H1 (cell line): ENCODE data around the gene MTMR1. TPM values are rescaled to one million over a fixed set of nuclear protein-coding genes. Genes with fewer than 3 reads are reported as not detected.

ENCODE experiments used
- CTCF ChIA-PET: fragments of 300-600 bp; sonication (Branson Sonifier 250); formaldehyde crosslinking; loops from one replicate; lab custom pipeline; 2021; ENCODE audit not compliant: partially characterized antibody; lab: Charles Lee
- POLR2A ChIA-PET: fragments of 300-600 bp; sonication (Branson Sonifier 250); formaldehyde crosslinking; loops from one replicate; lab custom pipeline; 2021; ENCODE audit warnings: inconsistent platforms; ENCODE audit not compliant: partially characterized antibody; lab: Charles Lee
- DNase-seq, 2 experiments: peaks; one replicate each; pipeline versions ENCODE4 v3.0.0 to v3.0.0-alpha.2; 2010 to 2022; ENCODE audit warnings: low spot score in 2 of 2, low read depth in 1 of 2, mixed read lengths in 1 of 2
- FAIRE-seq: peaks from 2 replicates; lab custom pipeline; 2011; peaks lifted over from hg19 to GRCh38; lab: Jason Lieb, UNC
- H2AFZ ChIP-seq: 2 replicates; pipeline ENCODE4 v1.8.1; 2012; ENCODE audit warnings: low read length, inconsistent platforms
- H2AK5ac ChIP-seq: 2 replicates; pipeline ENCODE4 v1.6.1; 2013; ENCODE audit warnings: low read depth, low read length
- H2BK120ac ChIP-seq: replicated peaks from 2 replicates; pipeline ENCODE3; 2013; ENCODE audit warnings: low read depth, low read length, inconsistent platforms
- H2BK12ac ChIP-seq: 2 replicates; pipeline ENCODE4 v1.6.1; 2013; ENCODE audit warnings: low read depth, low read length
- H2BK15ac ChIP-seq: 2 replicates; pipeline ENCODE4 v1.6.1; 2013; ENCODE audit warnings: low read length
- H2BK20ac ChIP-seq: 2 replicates; pipeline ENCODE4 v1.6.1; 2013; ENCODE audit warnings: low read length
- H2BK5ac ChIP-seq: 2 replicates; pipeline ENCODE4 v1.6.1; 2013; ENCODE audit warnings: low read depth, low read length
- H3K14ac ChIP-seq: 2 replicates; pipeline ENCODE4 v1.6.1; 2013; ENCODE audit warnings: inconsistent platforms; ENCODE audit not compliant: insufficient read length
- H3K18ac ChIP-seq: 2 replicates; pipeline ENCODE4 v1.6.1; 2013; ENCODE audit warnings: low read length; ENCODE audit errors: extremely low read depth
- H3K23ac ChIP-seq: 2 replicates; pipeline ENCODE4 v1.6.1; 2013; ENCODE audit warnings: inconsistent platforms; ENCODE audit not compliant: insufficient read length
- H3K23me2 ChIP-seq: 2 replicates; pipeline ENCODE4 v1.6.1; 2013; ENCODE audit warnings: low read depth, low read length
- H3K27ac ChIP-seq: 2 replicates; pipeline ENCODE4 v1.6.1; 2011; ENCODE audit warnings: low read depth, low read length, inconsistent platforms
- H3K27me3 ChIP-seq, 4 experiments: replicated peaks in 1 of 4; 1 replicate in 1 of 4; 2 replicates in 3 of 4; pipeline versions ENCODE4 v1.6.1 to v1.8.1; 2011 to 2013; ENCODE audit warnings: low read length in 3 of 4, mild to moderate bottlenecking in 3 of 4, inconsistent platforms in 2 of 4, mixed read lengths in 2 of 4, moderate library complexity in 1 of 4; ENCODE audit not compliant: control insufficient read depth in 3 of 4, insufficient read depth in 3 of 4; ENCODE audit errors: extremely low read depth in 1 of 4
- H3K36me3 ChIP-seq, 4 experiments: 2 replicates each; pipeline versions ENCODE4 v1.6.1 to v1.8.1; 2011 to 2013; ENCODE audit warnings: mild to moderate bottlenecking in 4 of 4, low read length in 3 of 4, moderate library complexity in 2 of 4, control low read depth in 1 of 4, inconsistent platforms in 1 of 4; ENCODE audit not compliant: insufficient read depth in 4 of 4, control insufficient read depth in 2 of 4
- H3K4ac ChIP-seq: replicated peaks from 2 replicates; pipeline ENCODE3; 2013; ENCODE audit warnings: low read length, low read depth, mixed read lengths, inconsistent platforms; ENCODE audit not compliant: insufficient read length
- H3K4me1 ChIP-seq, 4 experiments: replicated peaks in 1 of 4; 1 replicate in 1 of 4; 2 replicates in 3 of 4; pipeline versions ENCODE4 v1.6.1 to v1.8.1; 2011 to 2013; ENCODE audit warnings: low read length in 3 of 4, inconsistent platforms in 2 of 4, mixed read lengths in 1 of 4; ENCODE audit not compliant: insufficient read depth in 4 of 4, control insufficient read depth in 3 of 4
- H3K4me2 ChIP-seq, 2 experiments: 2 replicates each; pipeline versions ENCODE4 v1.6.1 to v1.8.1; 2011 to 2013; ENCODE audit warnings: low read depth in 2 of 2, low read length in 2 of 2, control low read depth in 1 of 2, inconsistent platforms in 1 of 2, mild to moderate bottlenecking in 1 of 2; ENCODE audit not compliant: insufficient read depth in 1 of 2
- H3K4me3 ChIP-seq, 4 experiments: fragments of 200-600, 300-600 bp in 1 of 4; sonication (generic), shearing (Covaris generic), sonication (Bioruptor Twin) in 1 of 4; 2 replicates each; pipeline versions ENCODE4 v1.5.1 to v1.8.1; 2011 to 2016; ENCODE audit warnings: low read length in 4 of 4, low read depth in 3 of 4, control low read depth in 2 of 4, inconsistent platforms in 2 of 4, mild to moderate bottlenecking in 2 of 4, mixed read lengths in 1 of 4, moderate library complexity in 1 of 4; ENCODE audit not compliant: insufficient read depth in 2 of 4; ENCODE audit errors: extremely low read depth in 1 of 4
- H3K56ac ChIP-seq: replicated peaks from 2 replicates; pipeline ENCODE3; 2013; ENCODE audit warnings: low read depth, mild to moderate bottlenecking, mixed read lengths, low read length, inconsistent platforms; ENCODE audit not compliant: insufficient read length
- H3K79me1 ChIP-seq: 2 replicates; pipeline ENCODE4 v1.6.1; 2013; ENCODE audit warnings: low read depth, low read length, control low read depth
- H3K79me2 ChIP-seq, 2 experiments: 2 replicates each; pipeline versions ENCODE4 v1.6.1 to v1.8.1; 2012 to 2013; ENCODE audit warnings: low read length in 2 of 2, mild to moderate bottlenecking in 2 of 2, inconsistent platforms in 1 of 2; ENCODE audit not compliant: insufficient read depth in 2 of 2, control insufficient read depth in 1 of 2
- H3K9ac ChIP-seq, 4 experiments: replicated peaks in 1 of 4; 1 replicate in 1 of 4; 2 replicates in 3 of 4; pipeline versions ENCODE4 v1.6.1 to v1.8.1; 2011 to 2013; ENCODE audit warnings: low read depth in 3 of 4, low read length in 3 of 4, control low read depth in 2 of 4, mild to moderate bottlenecking in 2 of 4, moderate library complexity in 2 of 4, inconsistent platforms in 1 of 4; ENCODE audit errors: extremely low read depth in 1 of 4
- H3K9me3 ChIP-seq, 2 experiments: 2 replicates each; pipeline versions ENCODE4 v1.6.1 to v1.8.1; 2012 to 2013; ENCODE audit warnings: mild to moderate bottlenecking in 2 of 2, moderate library complexity in 2 of 2, control low read depth in 1 of 2, inconsistent platforms in 1 of 2, low read depth in 1 of 2, low read length in 1 of 2, mixed read lengths in 1 of 2; ENCODE audit not compliant: insufficient read depth in 2 of 2
- H4K20me1 ChIP-seq, 2 experiments: replicated peaks in 1 of 2; 2 replicates each; pipeline versions ENCODE3 to v1.8.1; 2011 to 2013; ENCODE audit warnings: inconsistent platforms in 2 of 2, low read length in 2 of 2, mild to moderate bottlenecking in 1 of 2; ENCODE audit not compliant: insufficient read depth in 2 of 2, control insufficient read depth in 1 of 2
- H4K5ac ChIP-seq: 2 replicates; pipeline ENCODE4 v1.6.1; 2013; ENCODE audit warnings: low read length, low read depth, mixed read lengths, inconsistent platforms; ENCODE audit not compliant: insufficient read length
- H4K8ac ChIP-seq: 2 replicates; pipeline ENCODE4 v1.8.0; 2013; ENCODE audit warnings: mild to moderate bottlenecking, moderate library complexity, low read length, inconsistent platforms; ENCODE audit not compliant: insufficient read depth; ENCODE audit errors: extremely low read depth
- H4K91ac ChIP-seq: replicated peaks from 2 replicates; pipeline ENCODE3; 2013; ENCODE audit warnings: low read length, mixed read lengths, inconsistent platforms; ENCODE audit not compliant: insufficient read length
- ATF3 ChIP-seq: IDR thresholded peaks from 2 replicates; pipeline ENCODE4 v1.6.1; 2011; ENCODE audit warnings: low read depth, mild to moderate bottlenecking, low read length; ENCODE audit not compliant: insufficient read depth
- BCL11A ChIP-seq, 2 experiments: IDR thresholded peaks; one replicate each; pipeline ENCODE4 v1.6.1; 2011; ENCODE audit warnings: low read depth in 2 of 2, low read length in 2 of 2, mild to moderate bottlenecking in 2 of 2
- CHD1 ChIP-seq: IDR thresholded peaks from 2 replicates; pipeline ENCODE4 v1.6.1; 2012; ENCODE audit warnings: low read depth, low read length, improper control_type of control experiment
- EZH2 ChIP-seq: fragments of 200-600 bp; sonication (generic); IDR thresholded peaks from 2 replicates; pipeline ENCODE4 v1.7.1; 2012; ENCODE audit warnings: low read depth, mild to moderate bottlenecking, moderate library complexity, low read length, inconsistent platforms; ENCODE audit not compliant: severe bottlenecking
- SAP30 ChIP-seq: fragments of 300-600 bp; sonication (generic); IDR thresholded peaks from 2 replicates; pipeline ENCODE4 v1.7.1; 2012; ENCODE audit warnings: low read length, moderate library complexity, mild to moderate bottlenecking, inconsistent platforms; ENCODE audit not compliant: insufficient read depth, insufficient replicate concordance
- SP2 ChIP-seq: IDR thresholded peaks from 2 replicates; pipeline ENCODE4 v1.6.1; 2012; ENCODE audit warnings: mild to moderate bottlenecking, low read length, inconsistent platforms
- YY1 ChIP-seq: IDR thresholded peaks from 2 replicates; pipeline ENCODE4 v1.6.1; 2011; ENCODE audit warnings: low read depth, mild to moderate bottlenecking, low read length
- WGBS, 2 experiments: shearing (Covaris generic) in 1 of 2; methylation state at CpG; one replicate each; pipeline versions ENCODE4 v1.1.6 to v1.1.7; 2013 to 2015; ENCODE audit warnings: low lambda C conversion rate in 2 of 2, mixed read lengths in 2 of 2, inconsistent platforms in 1 of 2, low coverage in 1 of 2, missing lambda C conversion rate in 1 of 2; ENCODE audit not compliant: insufficient replicate concordance in 2 of 2, insufficient coverage in 1 of 2, insufficient read length in 1 of 2; ENCODE audit errors: extremely low coverage in 1 of 2, missing lambda C conversion rate in 1 of 2; 5-methylcytosine and 5-hydroxymethylcytosine counted together
- polyA plus RNA-seq, 7 experiments: library from polyadenylated mRNA; depleted of rRNA in 3 of 7; stranded (reverse) in 5 of 7; unstranded in 2 of 7; fragments of >200 nt in 5 of 7; fragments of 200-250 nt in 2 of 7; gene quantifications; 1 replicate in 5 of 7; 2 replicates in 1 of 7; 4 replicates in 1 of 7; pipeline versions ENCODE4 v1.2.1 to v1.2.3, GENCODE V29; 2011 to 2013; ENCODE audit warnings: missing spikeins in 2 of 7, mixed read lengths in 2 of 7
- total RNA-seq: library from RNA; stranded (reverse); fragmentation: NEBNext Ultra II Directional; extraction: Animal tissue kit (Norgen Biotek cat#: 25700); gene quantifications from 2 replicates; pipeline ENCODE4 v1.2.1, GENCODE V29; 2021

MTMR1 gene
- total and polyA plus RNA-seq, 2 of the 8 experiments (the other 6 are each of a cell fraction or from before 2014, with no cell fraction given), result 15.1 to 23.8 TPM

GRCh38 chrX:150805736-150806135 is 112.5 kb downstream of the MTMR1 start:
- Histone ChIP-seq H3K23me2 (no peaks in the 10 kb centered on the region), H3K4me1 (no peaks in the 10 kb centered on the region), H3K14ac (no peak overlapping the region), H2BK12ac (no peak overlapping the region), H3K27me3 (no peaks in the 10 kb centered on the region), H3K18ac (no peak overlapping the region), H2BK15ac (no peak overlapping the region), H3K4me2 (no peak overlapping the region), H4K5ac (no peak overlapping the region), H3K79me2 (no peaks in the 10 kb centered on the region), H3K27ac (no peak overlapping the region), H4K91ac (no peak overlapping the region), H2AFZ (no peak overlapping the region), H2BK120ac (no peak overlapping the region), H3K79me1 (no peaks in the 10 kb centered on the region), H2BK20ac (no peak overlapping the region), H3K36me3 (no peaks in the 10 kb centered on the region), H3K4ac (no peak overlapping the region), H3K9me3 (no peaks in the 10 kb centered on the region), H4K8ac (no peak overlapping the region), H2AK5ac (no peak overlapping the region), H3K23ac (no peak overlapping the region), H3K9ac (no peak overlapping the region), H2BK5ac (no peak overlapping the region), H3K4me3 (no peak overlapping the region), H4K20me1 (no peaks in the 10 kb centered on the region), H3K56ac (no peak overlapping the region)
- TF ChIP-seq CHD1 (no peak), SP2 (no peak), SAP30 (no peak), YY1 (no peak), EZH2 (no peak), BCL11A (IDR thresholded peaks at IDR 0.05; ENCODE audit: low read depth in 2 of 2, low read length in 2 of 2) (no peak), ATF3 (no peak)
- CTCF ChIA-PET, result interaction anchor here (1.3 kb wide), 1 partner anchor 31 kb away, joined by 3 read pairs; no protein-coding TSS in a partner anchor
- no peak for FAIRE-seq
- 96% methylated on average over 2 of the region's 2 CpGs; no CpG with 5 or more reads in 1 of the 2 experiments for WGBS, 2 experiments
- POLR2A ChIA-PET, result no interaction called here
- DNase-seq, result no peak
